WTC11 (cell line): ENCODE measurements around the gene EP400.

Source experiments
- NR2C2 ChIP-seq: sonication (generic); formaldehyde crosslinking; IDR thresholded peaks from 2 replicates; pipeline ENCODE4 v1.8.0; 2022; ENCODE audit warnings: mild to moderate bottlenecking, missing genetic modification reagents
- STAT6 ChIP-seq: sonication (generic); formaldehyde crosslinking; conservative IDR thresholded peaks from 2 replicates; pipeline ENCODE4 v1.8.1; 2023; ENCODE audit warnings: mild to moderate bottlenecking, low read depth, missing genetic modification reagents, moderate library complexity
- ZNF512 ChIP-seq: sonication (generic); formaldehyde crosslinking; IDR thresholded peaks from 2 replicates; pipeline ENCODE4 v1.8.1; 2022; ENCODE audit warnings: missing genetic modification reagents, borderline replicate concordance
- TF ChIP-seq, protein P1 (sequence below): sonication (generic); formaldehyde crosslinking; conservative IDR thresholded peaks from 2 replicates; pipeline ENCODE4 v1.8.1; 2022; ENCODE audit warnings: mild to moderate bottlenecking, missing genetic modification reagents
- TF ChIP-seq, protein P2 (sequence below): fragments of 200-600 bp; IDR thresholded peaks from 2 replicates; pipeline ENCODE4 v1.8.0; 2022; ENCODE audit warnings: antibody characterized with exemption
- TF ChIP-seq, protein P3 (sequence below): sonication (generic); formaldehyde crosslinking; IDR thresholded peaks from 2 replicates; pipeline ENCODE4 v1.8.1; 2023; ENCODE audit warnings: mild to moderate bottlenecking, missing genetic modification reagents

GRCh38 chr12:131903270-131904255 lies 46.2 kb upstream of the EP400 start:
- TF ChIP-seq, protein P1, sequence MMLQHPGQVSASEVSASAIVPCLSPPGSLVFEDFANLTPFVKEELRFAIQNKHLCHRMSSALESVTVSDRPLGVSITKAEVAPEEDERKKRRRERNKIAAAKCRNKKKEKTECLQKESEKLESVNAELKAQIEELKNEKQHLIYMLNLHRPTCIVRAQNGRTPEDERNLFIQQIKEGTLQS (CRISPR knock-in tag), result no peak
- TF ChIP-seq ZNF512 (CRISPR knock-in tag), result no peak
- TF ChIP-seq, protein P2, sequence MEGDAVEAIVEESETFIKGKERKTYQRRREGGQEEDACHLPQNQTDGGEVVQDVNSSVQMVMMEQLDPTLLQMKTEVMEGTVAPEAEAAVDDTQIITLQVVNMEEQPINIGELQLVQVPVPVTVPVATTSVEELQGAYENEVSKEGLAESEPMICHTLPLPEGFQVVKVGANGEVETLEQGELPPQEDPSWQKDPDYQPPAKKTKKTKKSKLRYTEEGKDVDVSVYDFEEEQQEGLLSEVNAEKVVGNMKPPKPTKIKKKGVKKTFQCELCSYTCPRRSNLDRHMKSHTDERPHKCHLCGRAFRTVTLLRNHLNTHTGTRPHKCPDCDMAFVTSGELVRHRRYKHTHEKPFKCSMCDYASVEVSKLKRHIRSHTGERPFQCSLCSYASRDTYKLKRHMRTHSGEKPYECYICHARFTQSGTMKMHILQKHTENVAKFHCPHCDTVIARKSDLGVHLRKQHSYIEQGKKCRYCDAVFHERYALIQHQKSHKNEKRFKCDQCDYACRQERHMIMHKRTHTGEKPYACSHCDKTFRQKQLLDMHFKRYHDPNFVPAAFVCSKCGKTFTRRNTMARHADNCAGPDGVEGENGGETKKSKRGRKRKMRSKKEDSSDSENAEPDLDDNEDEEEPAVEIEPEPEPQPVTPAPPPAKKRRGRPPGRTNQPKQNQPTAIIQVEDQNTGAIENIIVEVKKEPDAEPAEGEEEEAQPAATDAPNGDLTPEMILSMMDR, result no peak
- no peak for TF ChIP-seq STAT6
- TF ChIP-seq, protein P3, sequence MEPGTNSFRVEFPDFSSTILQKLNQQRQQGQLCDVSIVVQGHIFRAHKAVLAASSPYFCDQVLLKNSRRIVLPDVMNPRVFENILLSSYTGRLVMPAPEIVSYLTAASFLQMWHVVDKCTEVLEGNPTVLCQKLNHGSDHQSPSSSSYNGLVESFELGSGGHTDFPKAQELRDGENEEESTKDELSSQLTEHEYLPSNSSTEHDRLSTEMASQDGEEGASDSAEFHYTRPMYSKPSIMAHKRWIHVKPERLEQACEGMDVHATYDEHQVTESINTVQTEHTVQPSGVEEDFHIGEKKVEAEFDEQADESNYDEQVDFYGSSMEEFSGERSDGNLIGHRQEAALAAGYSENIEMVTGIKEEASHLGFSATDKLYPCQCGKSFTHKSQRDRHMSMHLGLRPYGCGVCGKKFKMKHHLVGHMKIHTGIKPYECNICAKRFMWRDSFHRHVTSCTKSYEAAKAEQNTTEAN, result no peak
- TF ChIP-seq NR2C2 (CRISPR knock-in tag), result no peak
